ENCODE data around the gene SMC3.

GRCh38 chr10:110531687-110532086 is 35.8 kb upstream of the SMC3 start:
- TF ChIP-seq POLR2A (IDR thresholded peaks at IDR 0.05) = no peak
- TF ChIP-seq, protein P1, sequence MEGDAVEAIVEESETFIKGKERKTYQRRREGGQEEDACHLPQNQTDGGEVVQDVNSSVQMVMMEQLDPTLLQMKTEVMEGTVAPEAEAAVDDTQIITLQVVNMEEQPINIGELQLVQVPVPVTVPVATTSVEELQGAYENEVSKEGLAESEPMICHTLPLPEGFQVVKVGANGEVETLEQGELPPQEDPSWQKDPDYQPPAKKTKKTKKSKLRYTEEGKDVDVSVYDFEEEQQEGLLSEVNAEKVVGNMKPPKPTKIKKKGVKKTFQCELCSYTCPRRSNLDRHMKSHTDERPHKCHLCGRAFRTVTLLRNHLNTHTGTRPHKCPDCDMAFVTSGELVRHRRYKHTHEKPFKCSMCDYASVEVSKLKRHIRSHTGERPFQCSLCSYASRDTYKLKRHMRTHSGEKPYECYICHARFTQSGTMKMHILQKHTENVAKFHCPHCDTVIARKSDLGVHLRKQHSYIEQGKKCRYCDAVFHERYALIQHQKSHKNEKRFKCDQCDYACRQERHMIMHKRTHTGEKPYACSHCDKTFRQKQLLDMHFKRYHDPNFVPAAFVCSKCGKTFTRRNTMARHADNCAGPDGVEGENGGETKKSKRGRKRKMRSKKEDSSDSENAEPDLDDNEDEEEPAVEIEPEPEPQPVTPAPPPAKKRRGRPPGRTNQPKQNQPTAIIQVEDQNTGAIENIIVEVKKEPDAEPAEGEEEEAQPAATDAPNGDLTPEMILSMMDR (IDR thresholded peaks at IDR 0.05) = no peak
